ENCODE measurements around the gene FHIP1B.

The FHIP1B gene

GRCh38 chr11:6240139-6240538 is 5.7 kb upstream of the FHIP1B start:
- no peak for DNase-seq (ENCODE audit: low spot score)

GRCh38 chr11:6238902-6239301 is 4.5 kb upstream of the FHIP1B start, which contains the start of gene CNGA4:
TSS of gene CNGA4 (plus strand) at chr11:6239089. CDS start at chr11:6239207, 118 bp downstream.
- no peak for DNase-seq (ENCODE audit: low spot score)

GRCh38 chr11:6237761-6238302 is 3.4 kb upstream of the FHIP1B start:
- DNase-seq (ENCODE audit: low spot score): no peak

DNA sequence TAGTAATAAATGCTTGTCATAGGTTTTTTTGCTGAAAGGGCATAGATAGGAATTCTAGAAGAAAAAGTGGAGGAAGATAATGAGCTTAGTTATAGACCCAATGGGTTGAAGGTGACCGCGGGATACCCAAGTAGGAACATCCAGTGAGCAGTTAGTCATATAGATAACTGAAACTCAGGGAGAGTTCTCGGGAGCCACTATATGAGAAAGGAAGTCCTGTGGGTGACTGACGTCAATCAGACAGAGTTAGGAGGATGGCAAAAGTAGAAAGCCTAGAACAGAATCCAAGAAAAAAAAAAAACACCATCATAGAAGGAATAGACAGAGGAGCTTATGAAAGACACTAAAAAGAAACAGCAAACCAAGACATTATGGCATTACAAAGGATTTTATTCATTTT is 2.8 kb upstream of the FHIP1B start:
- no peak for DNase-seq (ENCODE audit: low spot score)

- no peak for DNase-seq (ENCODE audit: low spot score)
Measured at GRCh38 chr11:6233984-6234386, 451 bp downstream of the FHIP1B start.

- DNase-seq (ENCODE audit: low spot score): no peak
Measured at GRCh38 chr11:6232899-6233298, 1.5 kb downstream of the FHIP1B start.

DNA sequence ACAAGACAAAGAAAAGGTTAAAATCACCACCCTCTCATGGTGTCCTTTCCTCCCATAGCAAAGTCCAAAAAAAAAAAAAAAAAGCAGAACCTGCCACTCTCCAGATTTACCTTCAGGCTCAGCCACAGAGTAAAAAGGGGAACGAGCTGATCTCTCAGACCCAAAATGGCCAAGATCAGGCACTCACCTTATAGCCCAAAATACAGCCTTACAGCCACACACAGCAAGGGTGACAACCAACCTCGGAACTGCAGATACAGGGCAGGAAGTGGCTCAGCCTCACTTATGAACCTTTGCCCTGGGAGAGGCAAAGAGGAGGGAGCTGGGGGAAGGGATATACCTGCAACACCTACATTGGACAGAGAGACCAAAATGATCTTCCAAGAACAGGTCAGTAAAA is 4.5 kb downstream of the FHIP1B start:
- DNase-seq (ENCODE audit: low spot score): peak; percentile 29

DNA sequence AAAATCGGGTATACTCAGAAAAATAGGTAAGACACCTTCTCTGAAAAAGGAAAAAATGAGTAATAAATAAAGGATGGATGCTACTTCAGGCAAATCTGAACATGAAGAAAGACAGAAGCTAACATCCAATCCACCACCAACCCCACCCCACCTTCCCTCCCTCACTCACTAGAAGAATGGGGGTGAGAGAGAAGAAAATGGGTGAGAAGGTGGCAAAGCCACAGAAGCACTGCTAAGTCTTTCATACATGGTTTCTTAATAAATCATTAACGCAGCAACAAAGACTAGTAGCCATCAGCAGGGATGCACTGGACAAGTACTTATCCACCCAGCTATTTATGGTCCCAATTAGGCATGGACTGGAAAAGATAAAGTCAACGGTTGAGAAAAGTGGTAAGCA is 5.9 kb downstream of the FHIP1B start:
- peak; percentile 8 for DNase-seq (ENCODE audit: low spot score)

GRCh38 chr11:6225896-6226295 is 8.5 kb downstream of the FHIP1B start:
- no peak for DNase-seq (ENCODE audit: low spot score)

GRCh38 chr11:6225024-6225423 is 9.4 kb downstream of the FHIP1B start:
- DNase-seq (ENCODE audit: low spot score): no peak

DNA sequence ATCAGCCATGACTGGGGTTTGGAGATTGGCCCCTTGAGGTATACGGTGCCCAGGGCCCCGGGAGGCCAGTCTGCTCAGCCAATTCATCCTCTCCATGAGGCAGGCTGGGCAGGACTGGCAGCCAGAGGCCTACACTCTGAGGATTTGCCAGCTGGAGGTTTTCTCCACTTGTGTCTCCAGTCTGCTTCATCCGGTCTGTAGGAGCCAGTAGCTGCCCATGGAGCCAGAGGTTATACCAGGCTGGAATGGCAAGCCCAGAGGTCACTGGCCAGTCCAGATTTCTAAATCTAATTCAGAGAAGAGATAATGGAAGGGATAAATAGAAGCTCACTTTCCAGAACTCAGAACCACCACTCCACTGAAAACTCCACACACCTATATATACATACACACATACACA is 10.0 kb downstream of the FHIP1B start:
- no peak for DNase-seq (ENCODE audit: low spot score)

GRCh38 chr11:6223854-6224253 is 10.6 kb downstream of the FHIP1B start:
- no peak for DNase-seq (ENCODE audit: low spot score)

DNA sequence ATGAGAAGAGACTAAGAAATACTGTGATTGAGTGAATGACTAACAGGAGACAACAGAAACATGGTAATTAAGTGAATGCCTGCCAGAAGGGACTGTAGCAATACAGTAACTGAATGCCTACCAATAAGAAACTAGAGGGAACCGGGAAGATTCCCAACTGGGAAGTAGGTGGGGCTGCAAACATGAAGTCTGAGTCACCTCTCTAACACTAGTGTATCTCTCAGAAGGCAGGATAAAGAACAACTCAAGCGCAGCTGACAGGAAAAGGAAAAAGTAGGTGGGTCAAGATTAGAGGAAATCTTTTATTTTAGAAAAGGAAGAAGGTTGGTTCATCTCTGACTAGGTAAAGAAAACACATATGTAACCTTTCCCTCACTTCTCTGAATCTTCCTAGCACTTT is 15.1 kb downstream of the FHIP1B start:
- DNase-seq (ENCODE audit: low spot score): no peak

DNA sequence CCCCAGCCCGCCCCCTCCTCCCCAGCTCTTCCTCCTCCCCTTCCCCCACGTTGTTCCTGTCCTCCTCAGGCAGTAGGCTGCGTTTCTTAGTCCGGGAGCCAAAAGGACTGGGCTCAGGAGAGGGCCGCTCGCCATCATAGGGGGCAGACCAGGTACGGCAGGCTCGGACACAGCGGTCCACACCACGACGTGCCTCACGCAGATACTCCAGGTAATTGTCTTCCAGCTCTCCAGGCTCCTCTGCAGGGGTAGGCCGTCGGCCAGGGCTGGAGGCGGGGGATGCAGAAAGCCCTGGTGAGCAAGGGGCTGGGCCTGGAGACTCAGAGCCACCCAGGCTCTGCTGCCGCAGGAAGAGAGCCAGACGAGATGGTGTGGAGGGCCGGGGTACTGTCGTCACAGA is 16.7 kb downstream of the FHIP1B start:
- DNase-seq (ENCODE audit: low spot score): no peak

GRCh38 chr11:6216501-6216900 is 17.9 kb downstream of the FHIP1B start:
- DNase-seq (ENCODE audit: low spot score): no peak

GRCh38 chr11:6214530-6214929 is 19.9 kb downstream of the FHIP1B start:
- DNase-seq (ENCODE audit: low spot score): no peak

- DNase-seq (ENCODE audit: low spot score): no peak
Measured at GRCh38 chr11:6210274-6210955, 24.0 kb downstream of the FHIP1B start.

DNA sequence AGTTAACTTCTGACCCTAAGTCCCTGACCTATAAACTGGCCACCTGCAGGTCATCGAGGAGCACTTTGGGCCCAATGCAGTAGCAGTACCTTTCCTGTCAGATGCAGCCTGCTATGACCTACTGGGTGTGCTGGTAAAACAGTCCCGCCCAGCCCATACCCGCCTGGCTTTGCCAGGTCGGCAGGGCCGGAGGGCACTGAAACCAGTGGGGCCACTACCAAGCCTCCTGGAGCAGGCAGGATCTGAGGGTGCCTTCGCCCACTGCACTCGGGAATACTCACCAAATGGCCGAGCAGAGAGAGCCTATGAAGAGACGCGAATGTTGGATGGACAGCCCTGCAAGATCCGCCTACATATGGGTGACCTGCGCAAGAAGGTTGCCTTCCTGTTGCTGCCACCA is 24.6 kb downstream of the FHIP1B start:
- DNase-seq (ENCODE audit: low spot score): no peak

DNA sequence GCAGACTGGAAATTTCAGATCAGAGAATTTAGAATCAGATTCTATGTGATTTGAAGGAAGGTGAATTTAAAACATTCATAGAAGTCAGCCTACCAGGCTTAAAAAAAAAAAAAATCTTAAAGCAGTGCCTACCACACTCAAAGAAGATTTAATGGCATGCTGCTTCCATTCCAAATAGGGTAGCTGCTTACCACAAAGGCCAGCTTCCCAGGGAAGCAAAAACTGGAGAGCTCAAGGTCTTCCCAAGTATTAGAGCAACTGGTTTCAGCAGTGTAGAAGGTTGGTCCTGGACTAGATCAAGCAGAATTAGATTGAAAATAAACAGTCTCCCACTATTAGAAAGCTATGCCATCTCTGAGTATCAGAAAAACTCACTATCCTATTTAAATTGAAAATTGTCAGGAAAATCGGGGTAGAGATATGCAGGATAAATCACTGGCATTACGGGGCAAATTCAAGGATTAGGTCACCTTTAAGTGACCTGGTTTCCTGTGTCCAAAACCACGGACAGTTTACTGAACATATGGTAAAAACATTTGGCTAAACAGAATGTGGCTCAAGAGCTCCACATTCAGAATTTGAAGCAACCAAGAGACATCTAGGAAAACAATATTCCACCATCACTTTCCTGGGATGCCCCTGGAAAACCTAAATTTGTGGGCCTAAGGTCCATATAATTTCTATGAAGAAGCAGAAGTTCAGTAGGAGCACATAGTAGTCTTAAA is 27.8 kb downstream of the FHIP1B start:
- no peak for DNase-seq (ENCODE audit: low spot score)

DNA sequence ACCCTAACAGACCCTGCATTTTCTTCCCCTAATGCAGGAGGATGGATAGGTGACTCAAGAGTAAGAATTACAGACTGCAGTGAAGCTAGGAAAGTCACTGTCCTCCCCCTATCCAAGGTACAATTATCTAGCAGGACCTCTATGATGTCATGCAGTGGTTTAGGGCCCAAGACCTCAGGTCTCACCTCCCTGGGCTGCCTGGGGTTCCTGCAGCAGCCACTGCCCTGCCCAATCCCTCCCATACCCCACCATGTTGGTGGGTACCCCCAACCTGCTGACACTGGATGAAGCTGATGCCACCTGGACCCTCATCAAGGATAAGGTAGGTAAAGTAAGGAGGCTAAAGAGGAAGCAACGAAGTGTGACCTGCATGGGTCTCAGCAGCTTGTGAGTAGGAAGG is 29.1 kb downstream of the FHIP1B start, which contains the start of gene C11orf42:
Gene C11orf42 (plus strand): TSS at position 192 of the 400 bp plus-strand sequence. CDS start 59 bp downstream, at position 251.
- DNase-seq (ENCODE audit: low spot score): no peak

GRCh38 chr11:6204706-6205105 is 29.7 kb downstream of the FHIP1B start:
- DNase-seq (ENCODE audit: low spot score): no peak

DNA sequence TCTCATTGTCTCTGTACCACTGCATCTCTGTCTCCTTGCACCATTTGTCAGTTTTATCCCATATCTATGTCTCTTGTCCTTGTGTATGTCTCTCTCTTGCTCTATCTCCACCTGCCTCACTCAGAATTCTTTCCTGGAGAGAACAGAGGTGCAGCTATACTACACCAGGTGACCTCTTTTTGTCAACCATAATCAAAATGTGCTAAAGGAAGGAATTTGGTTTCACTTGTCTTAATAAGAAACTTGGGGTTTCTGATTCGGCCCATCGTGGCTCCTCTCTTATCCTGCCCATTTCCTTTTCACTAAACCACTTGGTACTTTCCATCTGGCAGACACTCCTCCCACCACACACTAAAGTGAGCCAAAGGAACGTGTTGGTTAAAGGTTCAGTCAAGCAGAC is 31.1 kb downstream of the FHIP1B start:
- peak; percentile 31 for DNase-seq (ENCODE audit: low spot score)

GRCh38 chr11:6202041-6202440 is 32.4 kb downstream of the FHIP1B start:
- DNase-seq (ENCODE audit: low spot score): no peak

All from CD4-positive, alpha-beta T cell treated with Interleukin-2 at 100 ng/mL for 4 hours (primary cell).